GM13977 (cell line): ENCODE measurements around the gene C22orf42.
"Not testable (repeated sequence)": the region's sequence is repeated elsewhere in the genome, so short reads cannot be mapped to it uniquely, and the experiment has no call there.

Experiments
- DNase-seq: peaks from one replicate; pipeline ENCODE4 v3.0.0; 2012; ENCODE audit warnings: low spot score
- CTCF ChIP-seq: IDR thresholded peaks from 2 replicates; pipeline ENCODE4 v1.5.1; 2012; ENCODE audit warnings: mild to moderate bottlenecking, control low read depth; ENCODE audit not compliant: insufficient read depth; ENCODE audit errors: extremely low read depth, missing control alignments
- in situ Hi-C: fragments of 300-500 bp; cut with MboI; formaldehyde crosslinking; loops from one replicate; pipeline ENCODE4 v1.12.0; 2022; ENCODE audit warnings: low sequenced_read_pairs, low pct_unique_long_range_greater_than_20kb, mixed read lengths, inconsistent platforms; ENCODE audit not compliant: unreplicated experiment

The C22orf42 gene

GRCh38 chr22:32181043-32181442 lies 21.9 kb upstream of the C22orf42 start:
- in situ Hi-C loops = no loop called here
- no peak for TF ChIP-seq CTCF

GRCh38 chr22:32177221-32177765 lies 18.2 kb upstream of the C22orf42 start:
- no peak for TF ChIP-seq CTCF
- DNase-seq = no peak
- in situ Hi-C loops = no loop called here

More at GRCh38 chr22:32181043-32181442, 21.9 kb upstream of the C22orf42 start:
- DNase-seq = no peak

GRCh38 chr22:32175683-32176644 lies 16.9 kb upstream of the C22orf42 start:
- in situ Hi-C loops = no loop called here
- no peak for TF ChIP-seq CTCF

GRCh38 chr22:32175115-32175514 lies 16.0 kb upstream of the C22orf42 start:
- no peak for TF ChIP-seq CTCF
- in situ Hi-C loops = no loop called here
- no peak for DNase-seq

More at GRCh38 chr22:32175683-32176644, 16.9 kb upstream of the C22orf42 start:
- DNase-seq = no peak

- no peak for DNase-seq
- no peak for TF ChIP-seq CTCF
- in situ Hi-C loops = no loop called here
These were observed 6.6 kb upstream of the C22orf42 start for GRCh38 chr22:32165681-32166080.

- in situ Hi-C loops = no loop called here
- DNase-seq = no peak
- TF ChIP-seq CTCF = no peak
These were observed 5.2 kb upstream of the C22orf42 start for GRCh38 chr22:32164075-32164860.

GRCh38 chr22:32160411-32160810 lies 1.3 kb upstream of the C22orf42 start:
- DNase-seq, in situ Hi-C loops: not testable (repeated sequence)

GRCh38 chr22:32157632-32158031 lies 1.5 kb downstream of the C22orf42 start:
- in situ Hi-C loops, DNase-seq: not testable (repeated sequence)

GRCh38 chr22:32154727-32155126 lies 4.4 kb downstream of the C22orf42 start:
- in situ Hi-C loops, DNase-seq: not testable (repeated sequence)
